OCI-LY1 (cell line): ENCODE results near the gene PSTPIP1.

ENCODE experiments used
- H2AFZ ChIP-seq: fragments of 200-600 bp; sonication (generic), shearing (Covaris generic); 2 replicates; pipeline ENCODE4 v1.6.0; 2014; ENCODE audit warnings: antibody characterized with exemption, mild to moderate bottlenecking, low read length
- H3F3A ChIP-seq: fragments of 200-600 bp; sonication (generic), shearing (Covaris generic); 2 replicates; pipeline ENCODE4 v1.6.0; 2014; ENCODE audit warnings: mild to moderate bottlenecking, antibody characterized with exemption, low read length, moderate library complexity; ENCODE audit not compliant: insufficient read depth
- H3K27ac ChIP-seq: fragments of 200-600 bp; sonication (generic); 2 replicates; pipeline ENCODE4 v1.5.1; 2014; ENCODE audit warnings: low read length, mixed run types, mild to moderate bottlenecking, low read depth; ENCODE audit not compliant: poor library complexity, severe bottlenecking
- H3K27me3 ChIP-seq: fragments of 200-600 bp; sonication (generic); 2 replicates; pipeline ENCODE4 v1.6.0; 2014; ENCODE audit warnings: antibody characterized with exemption, mild to moderate bottlenecking, low read length, moderate library complexity; ENCODE audit not compliant: insufficient read depth
- H3K36me3 ChIP-seq: fragments of 200-600 bp; sonication (generic); 2 replicates; pipeline ENCODE4 v1.6.1; 2014; ENCODE audit warnings: mild to moderate bottlenecking, antibody characterized with exemption, low read length, moderate library complexity, mixed read lengths; ENCODE audit not compliant: insufficient read depth
- H3K4me1 ChIP-seq: fragments of 200-600 bp; sonication (generic); 2 replicates; pipeline ENCODE4 v1.5.1; 2014; ENCODE audit warnings: mild to moderate bottlenecking, low read length, moderate library complexity; ENCODE audit not compliant: insufficient read depth, severe bottlenecking
- H3K4me2 ChIP-seq: fragments of 200-600 bp; sonication (generic), shearing (Covaris generic); 2 replicates; pipeline ENCODE4 v1.6.1; 2014; ENCODE audit warnings: low read length
- H3K4me3 ChIP-seq: fragments of 200-600 bp; sonication (generic); 2 replicates; pipeline ENCODE4 v1.5.1; 2014; ENCODE audit warnings: low read length, low read depth, mild to moderate bottlenecking, mixed read lengths; ENCODE audit not compliant: poor library complexity, severe bottlenecking
- H3K79me2 ChIP-seq: fragments of 200-600 bp; shearing (Covaris generic); 2 replicates; pipeline ENCODE4 v1.6.1; 2016; ENCODE audit warnings: mixed run types, low read length, mixed read lengths; ENCODE audit not compliant: insufficient read depth
- H3K9ac ChIP-seq: fragments of 200-600 bp; sonication (generic), shearing (Covaris generic); 2 replicates; pipeline ENCODE4 v1.6.1; 2014; ENCODE audit warnings: mild to moderate bottlenecking, low read length, mixed read lengths
- H3K9me2 ChIP-seq: fragments of 200-600 bp; sonication (generic), shearing (Covaris generic); 2 replicates; pipeline ENCODE4 v1.6.1; 2014; ENCODE audit warnings: low read depth, mild to moderate bottlenecking, low read length, mixed read lengths
- H3K9me3 ChIP-seq: fragments of 200-600 bp; shearing (Covaris generic); 2 replicates; pipeline ENCODE4 v1.6.1; 2014; ENCODE audit warnings: low read length, mixed read lengths
- H4K20me1 ChIP-seq: fragments of 200-600 bp; sonication (generic), shearing (Covaris generic); 2 replicates; pipeline ENCODE4 v1.6.0; 2016; ENCODE audit warnings: mild to moderate bottlenecking, low read length; ENCODE audit not compliant: insufficient read depth
- CTCF ChIP-seq: fragments of 200-600 bp; sonication (generic), shearing (Covaris generic); IDR thresholded peaks from 2 replicates; pipeline ENCODE4 v1.5.1; 2017; ENCODE audit warnings: mild to moderate bottlenecking, antibody characterized with exemption, low read length, moderate library complexity, mixed read lengths
- EZH2 ChIP-seq: fragments of 200-600 bp; sonication (generic), shearing (Covaris generic); IDR thresholded peaks from 2 replicates; pipeline ENCODE4 v1.8.0; 2017; ENCODE audit warnings: borderline replicate concordance, mixed run types, mild to moderate bottlenecking, antibody characterized with exemption, low read length, moderate library complexity, mixed read lengths

PSTPIP1 gene

DNA sequence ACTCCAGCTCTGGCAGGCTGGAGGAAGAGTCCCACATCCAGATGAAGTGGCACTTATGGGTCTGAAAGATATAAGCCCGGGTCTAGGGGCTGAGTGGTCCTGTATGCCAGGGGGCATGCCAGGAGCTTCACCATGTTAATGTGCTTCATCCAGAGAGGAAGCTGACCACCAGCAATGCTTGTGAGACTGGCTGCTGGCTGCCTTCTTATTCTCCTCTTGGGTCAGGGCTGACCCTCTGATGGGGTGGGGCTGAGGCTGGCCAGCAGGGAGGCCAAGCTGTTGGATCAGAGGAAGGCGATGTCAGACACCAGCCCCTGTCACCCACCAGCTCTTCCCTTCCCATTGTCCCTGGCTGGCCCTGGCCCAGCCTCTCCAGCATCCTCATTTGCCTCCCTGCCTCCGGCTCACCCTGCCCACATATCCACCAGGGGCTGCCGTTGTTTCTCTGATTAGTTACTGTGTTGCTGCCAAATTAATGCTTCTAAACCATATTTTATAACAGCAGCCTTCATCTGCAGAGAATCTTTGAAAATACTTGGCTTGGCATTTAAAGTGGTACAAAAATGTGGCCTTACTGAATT lies 20.4 kb upstream of the PSTPIP1 start:
- Histone ChIP-seq H3F3A (no peaks in the 10 kb centered on the region), H3K4me1 (no peaks in the 10 kb centered on the region), H3K36me3 (no peaks in the 10 kb centered on the region), H4K20me1 (no peaks in the 10 kb centered on the region), H3K27ac (no peak overlapping the region), H3K4me2 (no peak overlapping the region), H3K27me3 (no peaks in the 10 kb centered on the region; the same call in none of the 2 replicates), H3K4me3 (no peak overlapping the region), H3K9ac (no peak overlapping the region), H2AFZ (no peak overlapping the region), H3K79me2 (no peaks in the 10 kb centered on the region), H3K9me3 (no peaks in the 10 kb centered on the region), H3K9me2 (no peaks in the 10 kb centered on the region)
- no peak for TF ChIP-seq CTCF

DNA sequence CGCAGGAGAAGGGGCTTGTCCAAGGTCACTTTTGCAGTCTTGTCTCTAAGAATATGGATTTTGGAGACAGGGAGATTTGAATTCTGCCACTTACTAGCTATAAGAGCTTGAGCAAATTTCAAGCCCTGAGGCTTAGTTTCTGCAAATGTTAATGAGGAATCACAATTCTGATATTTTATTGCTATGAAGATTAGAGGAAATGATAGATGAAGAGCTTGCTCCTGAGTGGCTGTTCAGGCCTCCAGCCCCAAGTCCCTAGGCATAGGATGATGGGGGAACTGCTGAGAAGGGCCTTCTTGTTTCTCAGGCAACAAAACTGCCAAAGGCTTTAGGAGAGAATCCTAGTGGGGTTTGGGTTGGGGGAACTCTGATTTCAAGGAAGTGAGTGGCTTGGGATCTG lies 18.8 kb upstream of the PSTPIP1 start:
- H3K4me2 ChIP-seq: no peak overlapping the region
- H4K20me1 ChIP-seq: no peaks in the 10 kb centered on the region
- no peak for TF ChIP-seq CTCF
- no peak for TF ChIP-seq EZH2
- H3K4me1 ChIP-seq: no peaks in the 10 kb centered on the region
- no peaks in the 10 kb centered on the region for H3F3A ChIP-seq
- no peak overlapping the region for H3K9ac ChIP-seq
- H3K9me3 ChIP-seq: no peaks in the 10 kb centered on the region
- no peaks in the 10 kb centered on the region for H3K36me3 ChIP-seq
- H3K27ac ChIP-seq: no peak overlapping the region
- no peaks in the 10 kb centered on the region for H3K79me2 ChIP-seq
- H3K27me3 ChIP-seq: no peaks in the 10 kb centered on the region; the same call in none of the 2 replicates
- no peak overlapping the region for H2AFZ ChIP-seq
- H3K9me2 ChIP-seq: no peaks in the 10 kb centered on the region
- no peak overlapping the region for H3K4me3 ChIP-seq

DNA sequence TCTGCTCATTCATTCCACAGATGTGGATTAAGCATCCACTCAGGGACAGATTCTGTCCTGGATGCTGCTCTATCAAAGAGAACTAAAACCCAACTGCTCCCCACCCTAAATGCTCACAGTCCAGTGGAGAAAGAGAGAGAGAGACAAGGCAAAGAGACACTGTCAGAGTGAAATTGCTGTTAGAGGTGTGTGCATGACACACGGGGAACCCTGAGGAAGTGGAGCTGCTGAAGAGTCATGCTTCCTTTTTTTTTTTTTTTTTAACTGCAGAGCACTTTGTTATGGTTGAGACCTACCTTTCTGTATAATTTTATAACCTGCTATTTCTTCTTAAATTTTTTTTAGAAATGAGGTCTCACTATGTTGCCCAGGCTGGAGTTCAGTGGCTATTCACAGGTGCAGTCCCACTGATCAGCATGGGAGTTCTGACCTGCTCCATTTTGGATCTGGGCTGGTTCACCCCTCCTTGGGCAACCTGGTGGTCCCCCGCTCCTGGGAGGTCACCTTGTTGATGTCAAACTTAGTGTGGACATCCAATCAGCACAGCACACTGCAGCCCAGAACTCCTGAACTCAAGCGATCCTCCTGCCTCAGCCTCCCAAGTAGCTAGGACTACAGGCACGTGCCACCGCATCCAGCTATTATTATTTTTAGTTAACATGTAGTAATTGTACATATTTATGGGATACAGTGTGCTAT lies 18.2 kb upstream of the PSTPIP1 start:
- Histone ChIP-seq H3K79me2 (no peaks in the 10 kb centered on the region), H3K9ac (no peak overlapping the region), H3K4me3 (no peak overlapping the region), H3F3A (no peaks in the 10 kb centered on the region), H3K9me2 (no peaks in the 10 kb centered on the region), H3K27ac (no peak overlapping the region), H3K36me3 (no peaks in the 10 kb centered on the region), H3K27me3 (no peaks in the 10 kb centered on the region; the same call in none of the 2 replicates), H3K4me1 (no peaks in the 10 kb centered on the region), H3K4me2 (no peak overlapping the region), H2AFZ (no peak overlapping the region), H3K9me3 (no peaks in the 10 kb centered on the region), H4K20me1 (no peaks in the 10 kb centered on the region)
- no peak for TF ChIP-seq EZH2
- no peak for TF ChIP-seq CTCF
